GM13977 (cell line): ENCODE results near the gene SIVA1.

ENCODE experiments used
- DNase-seq: peaks from one replicate; pipeline ENCODE4 v3.0.0; 2012; ENCODE audit warnings: low spot score
- in situ Hi-C: fragments of 300-500 bp; cut with MboI; formaldehyde crosslinking; loops from one replicate; pipeline ENCODE4 v1.12.0; 2022; ENCODE audit warnings: low sequenced_read_pairs, low pct_unique_long_range_greater_than_20kb, mixed read lengths, inconsistent platforms; ENCODE audit not compliant: unreplicated experiment
- TF ChIP-seq, protein P1 (sequence below): IDR thresholded peaks from 2 replicates; pipeline ENCODE4 v1.5.1; 2012; ENCODE audit warnings: mild to moderate bottlenecking, control low read depth; ENCODE audit not compliant: insufficient read depth; ENCODE audit errors: extremely low read depth, missing control alignments

Gene SIVA1

DNA sequence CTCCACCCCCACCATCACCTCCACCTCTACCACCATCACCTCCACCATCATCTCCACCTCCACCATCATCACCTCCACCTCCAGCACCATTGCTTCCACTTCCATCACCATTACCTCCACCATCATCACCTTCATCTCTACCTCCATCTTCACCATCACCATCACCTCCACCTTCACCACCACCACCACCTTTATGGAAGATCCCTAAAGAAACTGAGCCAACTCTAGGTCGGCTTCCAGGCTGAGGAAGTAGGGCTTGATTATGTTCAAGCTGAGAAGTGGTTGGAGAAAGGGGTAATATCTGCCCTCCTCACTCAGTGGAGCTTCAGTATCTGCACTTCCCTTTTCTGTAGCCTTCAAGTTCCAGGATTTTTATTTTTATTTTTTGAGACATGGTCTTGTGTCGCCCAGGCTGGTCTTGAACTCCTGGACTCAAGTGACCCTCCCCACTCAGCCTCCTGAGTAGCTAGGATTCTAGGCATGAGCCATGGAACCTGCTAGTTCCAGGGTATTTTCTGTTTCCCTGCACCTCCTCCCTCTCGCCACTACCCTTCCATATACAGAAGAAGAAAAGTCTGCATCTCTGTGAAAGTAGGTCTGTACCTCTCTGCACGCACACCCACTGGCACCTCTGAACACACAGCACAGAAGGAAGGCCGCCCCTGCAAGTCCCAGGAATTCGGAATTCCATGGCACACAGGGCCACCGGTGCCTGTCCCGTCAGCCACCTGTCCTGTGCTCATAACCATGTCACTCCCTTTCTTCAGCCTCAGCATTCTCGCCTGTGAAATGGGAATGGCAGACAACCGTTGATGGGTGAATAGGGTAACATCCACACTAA is 53.9 kb downstream of the SIVA1 start:
- TF ChIP-seq, protein P1, sequence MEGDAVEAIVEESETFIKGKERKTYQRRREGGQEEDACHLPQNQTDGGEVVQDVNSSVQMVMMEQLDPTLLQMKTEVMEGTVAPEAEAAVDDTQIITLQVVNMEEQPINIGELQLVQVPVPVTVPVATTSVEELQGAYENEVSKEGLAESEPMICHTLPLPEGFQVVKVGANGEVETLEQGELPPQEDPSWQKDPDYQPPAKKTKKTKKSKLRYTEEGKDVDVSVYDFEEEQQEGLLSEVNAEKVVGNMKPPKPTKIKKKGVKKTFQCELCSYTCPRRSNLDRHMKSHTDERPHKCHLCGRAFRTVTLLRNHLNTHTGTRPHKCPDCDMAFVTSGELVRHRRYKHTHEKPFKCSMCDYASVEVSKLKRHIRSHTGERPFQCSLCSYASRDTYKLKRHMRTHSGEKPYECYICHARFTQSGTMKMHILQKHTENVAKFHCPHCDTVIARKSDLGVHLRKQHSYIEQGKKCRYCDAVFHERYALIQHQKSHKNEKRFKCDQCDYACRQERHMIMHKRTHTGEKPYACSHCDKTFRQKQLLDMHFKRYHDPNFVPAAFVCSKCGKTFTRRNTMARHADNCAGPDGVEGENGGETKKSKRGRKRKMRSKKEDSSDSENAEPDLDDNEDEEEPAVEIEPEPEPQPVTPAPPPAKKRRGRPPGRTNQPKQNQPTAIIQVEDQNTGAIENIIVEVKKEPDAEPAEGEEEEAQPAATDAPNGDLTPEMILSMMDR: no peak
- no peak for DNase-seq
- in situ Hi-C loops: no loop called here

DNA sequence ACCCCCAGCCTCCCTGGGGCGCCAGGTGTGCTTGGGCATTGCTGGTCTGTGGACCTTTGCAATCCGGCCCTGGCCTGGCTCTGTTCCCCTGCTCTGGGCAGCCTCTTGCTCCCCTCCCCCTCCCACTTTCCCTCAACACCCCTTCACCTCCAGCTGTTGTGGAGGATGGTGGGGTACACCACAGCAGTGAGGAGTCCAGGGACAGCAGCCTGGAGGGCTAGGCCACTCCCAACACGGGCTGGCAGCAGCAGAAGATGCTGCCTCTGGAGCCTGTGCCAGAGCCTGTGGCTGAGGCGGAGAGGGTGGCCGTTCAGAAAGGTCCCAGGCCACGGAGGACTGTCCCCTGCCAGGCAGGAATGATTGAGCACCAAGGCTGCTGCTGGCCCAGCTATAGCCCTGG is 55.5 kb downstream of the SIVA1 start:
- in situ Hi-C loops: no loop called here
- no peak for DNase-seq
- TF ChIP-seq, protein P1: no peak
